Measurements from ENCODE around the gene TTLL1.
A peak's percentile ranks its signal among the peaks of the same experiment; 100 is the strongest.

The TTLL1 gene

DNA sequence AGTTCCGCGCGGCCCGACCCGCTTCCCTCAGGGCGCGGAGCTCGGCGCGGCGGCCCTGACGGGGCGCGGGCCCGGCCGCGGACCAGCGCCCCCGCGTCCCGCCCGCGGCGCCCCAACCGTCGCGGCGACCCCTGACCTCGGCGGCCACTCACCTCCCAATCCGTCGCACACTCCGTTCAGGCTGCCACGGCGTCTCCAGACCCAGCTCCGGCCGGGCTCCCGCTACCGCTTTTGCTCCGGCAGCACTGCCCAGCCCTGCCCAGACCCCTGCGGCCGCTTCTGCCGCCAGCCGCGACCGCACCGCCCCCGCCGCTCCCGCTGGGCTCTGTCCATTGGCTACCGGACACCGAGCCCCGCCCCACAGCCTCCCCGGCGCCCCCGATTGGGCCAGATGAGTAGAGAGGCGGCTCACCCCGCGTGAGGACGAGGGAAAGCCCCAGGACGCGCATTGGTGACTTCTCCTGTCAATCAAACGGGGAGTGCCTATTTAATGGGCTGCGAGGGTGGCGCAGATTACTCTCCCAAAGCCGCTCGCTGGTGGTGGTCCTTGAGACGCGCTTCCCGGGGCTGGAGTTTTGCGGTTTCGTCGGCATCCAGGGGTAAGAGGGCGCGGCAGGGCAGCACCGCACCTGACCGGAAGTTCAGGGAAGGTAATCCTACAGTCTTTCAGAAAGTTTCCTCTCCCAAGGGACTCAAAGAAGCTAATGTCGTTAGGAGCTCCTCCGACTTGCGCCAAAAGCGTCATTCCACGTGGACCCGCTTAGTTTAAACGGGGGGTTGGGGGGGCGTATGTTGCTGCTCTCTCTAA, 74.1 kb downstream of the TTLL1 start, which contains the start of gene PACSIN2:
Gene PACSIN2, minus strand, starts transcription at position 281 of the 808 bp plus-strand sequence. CDS start 103,069 bp downstream, outside the sequence.
- Histone ChIP-seq H3K9me3 (no peaks in the 10 kb centered on the region), H3K27me3 (no peaks in the 10 kb centered on the region), H3K27ac (peak within 1 kb of the TSS; percentile 77 to 79), H3K36me3 (no peaks in the 10 kb centered on the region), H3K4me3 (peak within 1 kb of the TSS; percentile 87 to 100), H3K4me1 (peaks cover 0 to 37% (median 15%) of the 10 kb centered on the region in 4 donors)
- DNase-seq = peak; percentile 99 to 100
- intact Hi-C loops (cut with DNase I; ENCODE audit: low total_unique reads) = loop anchor here (10.0 kb wide), 2 partner anchors 110 to 150 kb away; no protein-coding TSS in a partner anchor
- TF ChIP-seq, protein P1, sequence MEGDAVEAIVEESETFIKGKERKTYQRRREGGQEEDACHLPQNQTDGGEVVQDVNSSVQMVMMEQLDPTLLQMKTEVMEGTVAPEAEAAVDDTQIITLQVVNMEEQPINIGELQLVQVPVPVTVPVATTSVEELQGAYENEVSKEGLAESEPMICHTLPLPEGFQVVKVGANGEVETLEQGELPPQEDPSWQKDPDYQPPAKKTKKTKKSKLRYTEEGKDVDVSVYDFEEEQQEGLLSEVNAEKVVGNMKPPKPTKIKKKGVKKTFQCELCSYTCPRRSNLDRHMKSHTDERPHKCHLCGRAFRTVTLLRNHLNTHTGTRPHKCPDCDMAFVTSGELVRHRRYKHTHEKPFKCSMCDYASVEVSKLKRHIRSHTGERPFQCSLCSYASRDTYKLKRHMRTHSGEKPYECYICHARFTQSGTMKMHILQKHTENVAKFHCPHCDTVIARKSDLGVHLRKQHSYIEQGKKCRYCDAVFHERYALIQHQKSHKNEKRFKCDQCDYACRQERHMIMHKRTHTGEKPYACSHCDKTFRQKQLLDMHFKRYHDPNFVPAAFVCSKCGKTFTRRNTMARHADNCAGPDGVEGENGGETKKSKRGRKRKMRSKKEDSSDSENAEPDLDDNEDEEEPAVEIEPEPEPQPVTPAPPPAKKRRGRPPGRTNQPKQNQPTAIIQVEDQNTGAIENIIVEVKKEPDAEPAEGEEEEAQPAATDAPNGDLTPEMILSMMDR (IDR thresholded peaks at IDR 0.05) = no peak

DNA sequence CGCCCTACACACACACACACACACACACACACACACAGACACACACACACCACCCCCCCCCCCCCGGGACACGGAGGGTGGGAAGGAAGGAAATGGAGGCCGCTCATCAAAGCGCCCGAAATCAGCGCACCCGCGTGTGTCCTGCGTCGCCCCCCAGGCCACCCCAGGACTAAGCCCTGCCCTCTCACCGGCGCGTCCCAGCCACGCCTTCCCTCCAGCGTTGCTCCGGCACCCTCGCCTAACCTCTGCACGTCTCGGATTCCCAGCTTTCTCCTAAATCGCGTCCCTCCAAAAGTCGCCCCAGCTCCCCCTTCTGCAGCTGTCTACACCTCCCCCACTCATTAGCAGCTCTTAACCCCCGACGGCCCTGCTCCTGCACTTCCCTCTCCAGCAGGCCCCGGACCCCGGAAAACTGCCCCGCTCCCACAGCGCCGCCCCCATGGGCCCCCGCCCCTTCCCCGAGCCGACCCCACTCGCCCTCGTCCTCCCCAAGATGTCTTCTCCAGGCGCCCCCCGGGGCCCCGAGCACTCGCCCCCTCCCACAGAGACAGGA, 74.8 kb downstream of the TTLL1 start:
- Histone ChIP-seq H3K4me3 (peak overlapping the region; percentile 87 to 100), H3K27me3 (no peaks in the 10 kb centered on the region), H3K4me1 (peaks cover 0 to 44% (median 18%) of the 10 kb centered on the region in 4 donors), H3K9me3 (no peaks in the 10 kb centered on the region), H3K36me3 (no peaks in the 10 kb centered on the region), H3K27ac (peak overlapping the region; percentile 77 to 79)
- TF ChIP-seq, protein P1 (IDR thresholded peaks at IDR 0.05) = no peak
- intact Hi-C loops (cut with DNase I; ENCODE audit: low total_unique reads) = loop anchor here (10.0 kb wide), 2 partner anchors 110 to 150 kb away; no protein-coding TSS in a partner anchor
- peak in 1 of 2 donors; percentile 74 for DNase-seq

- peaks cover 0 to 51% (median 26%) of the 10 kb centered on the region in 4 donors for H3K4me1 ChIP-seq
- intact Hi-C loops (cut with DNase I; ENCODE audit: low total_unique reads) = loop anchor here (10.0 kb wide), 2 partner anchors 109 to 149 kb away; no protein-coding TSS in a partner anchor
- H3K4me3 ChIP-seq = peak overlapping the region; percentile 87 to 100
- no peaks in the 10 kb centered on the region for H3K36me3 ChIP-seq
- no peak for DNase-seq
- TF ChIP-seq, protein P1 (IDR thresholded peaks at IDR 0.05) = no peak
- H3K9me3 ChIP-seq = no peaks in the 10 kb centered on the region
- H3K27ac ChIP-seq = peak overlapping the region; percentile 77 to 79
- H3K27me3 ChIP-seq = no peaks in the 10 kb centered on the region
Measured at GRCh38 chr22:43013355-43014315, 75.6 kb downstream of the TTLL1 start.

DNA sequence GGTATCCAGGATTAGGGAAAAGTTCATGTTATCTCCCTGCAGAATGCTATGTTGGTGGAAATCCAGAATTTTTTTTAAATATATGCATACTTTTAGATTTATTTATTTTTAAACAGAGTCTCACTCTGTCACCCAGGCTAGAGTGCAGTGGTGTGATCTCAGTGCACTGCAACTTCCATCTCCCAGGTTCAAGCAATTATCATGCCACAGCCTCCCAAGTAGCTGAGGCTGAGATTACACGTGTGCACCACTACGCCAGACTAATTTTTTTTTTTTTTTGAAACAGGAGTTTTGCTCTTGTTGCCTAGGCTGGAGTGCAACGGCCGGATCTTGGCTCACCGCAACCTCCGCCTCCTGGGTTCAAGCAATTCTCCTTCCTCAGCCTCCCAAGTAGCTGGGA, 76.8 kb downstream of the TTLL1 start:
- intact Hi-C loops (cut with DNase I; ENCODE audit: low total_unique reads) = loop anchor here (10.0 kb wide), 2 partner anchors 108 to 148 kb away; no protein-coding TSS in a partner anchor
- Histone ChIP-seq H3K36me3 (no peaks in the 10 kb centered on the region), H3K27ac (no peak overlapping the region), H3K9me3 (no peaks in the 10 kb centered on the region), H3K27me3 (no peaks in the 10 kb centered on the region), H3K4me1 (peaks cover 0 to 64% (median 38%) of the 10 kb centered on the region in 4 donors), H3K4me3 (no peak overlapping the region)
- DNase-seq = no peak
- TF ChIP-seq, protein P1 (IDR thresholded peaks at IDR 0.05) = no peak

- Histone ChIP-seq H3K27ac (no peak overlapping the region), H3K36me3 (no peaks in the 10 kb centered on the region), H3K9me3 (no peaks in the 10 kb centered on the region), H3K4me3 (no peak overlapping the region), H3K4me1 (peaks cover 0 to 76% (median 42%) of the 10 kb centered on the region in 4 donors), H3K27me3 (no peaks in the 10 kb centered on the region)
- TF ChIP-seq, protein P1 (IDR thresholded peaks at IDR 0.05) = no peak
- intact Hi-C loops (cut with DNase I; ENCODE audit: low total_unique reads) = loop anchor here (10.0 kb wide), 2 partner anchors 106 to 146 kb away; no protein-coding TSS in a partner anchor
- DNase-seq = no peak
Measured at GRCh38 chr22:43011079-43011478, 78.1 kb downstream of the TTLL1 start.
